Pancreas (tissue), 10 donors: ENCODE measurements around the gene FRMD4A. TPM values are rescaled to one million over a fixed set of nuclear protein-coding genes. Genes with fewer than 3 reads are reported as not detected.

ENCODE experiments used
- ATAC-seq, 4 donors: fragments of 200-7000 bp; cut with Tn5 transposase; one replicate each; pipeline versions ENCODE4 v1.8.0 to v1.9.1; 2020; ENCODE audit warnings: mild to moderate bottlenecking in 4 of 4, moderate library complexity in 4 of 4
- DNase-seq, 6 donors: peaks; one replicate each; pipeline ENCODE4 v3.0.0-alpha.2; 2020
- FAIRE-seq: peaks from 2 replicates; lab custom pipeline; 2012; peaks lifted over from hg19 to GRCh38; lab: Jason Lieb, UNC
- H3K27ac ChIP-seq, 4 donors: fragments of 200-600 bp; sonication (generic); 1 replicate in 3 of 4; 2 replicates in 1 of 4; pipeline versions ENCODE4 v1.5.0 to v1.8.0; 2020
- H3K27me3 ChIP-seq, 4 donors: fragments of 200-600 bp; one replicate each; pipeline ENCODE4 v1.8.0; 2021
- H3K36me3 ChIP-seq, 3 donors: fragments of 200-600 bp; sonication (generic) in 1 of 3; one replicate each; pipeline versions ENCODE4 v1.5.0 to v1.8.0; 2020 to 2021
- H3K4me1 ChIP-seq, 3 donors: fragments of 200-600 bp; one replicate each; pipeline ENCODE4 v1.8.0; 2021
- H3K4me3 ChIP-seq, 4 donors: fragments of 200-600 bp; sonication (generic) in 2 of 4; one replicate each; pipeline versions ENCODE4 v1.5.0 to v1.8.0; 2020 to 2021
- H3K9me3 ChIP-seq, 4 donors: fragments of 200-600 bp; one replicate each; pipeline ENCODE4 v1.8.0; 2021
- WGBS, 2 donors: extraction: QIAGEN DNeasy Blood & Tissue Kit; methylation state at CpG; one replicate each; pipeline ENCODE4 v1.1.7; 2013; 5-methylcytosine and 5-hydroxymethylcytosine counted together
- intact Hi-C, 3 donors: fragments of 100-400 bp; cut with DNase I; formaldehyde crosslinking; loops; one replicate each; pipeline versions ENCODE4 v1.11.1 to v1.14.2; 2022
- polyA plus RNA-seq, 2 donors: library from polyadenylated mRNA; stranded (reverse); fragments of 200-250 nt; gene quantifications; one replicate each; pipeline ENCODE4 v1.2.3, GENCODE V29; 2013
- total RNA-seq, 6 donors: library from RNA; stranded (reverse); fragmentation: NEBNext Ultra II Directional in 4 of 6; extraction: Animal tissue kit (Norgen Biotek cat#: 25700) in 4 of 6; gene quantifications; one replicate each; pipeline versions ENCODE4 v1.2.1 to v1.2.4, GENCODE V29; 2021 to 2023
- TF ChIP-seq, protein P1 (sequence below), 4 donors: fragments of 200-600 bp; sonication (generic) in 3 of 4; IDR thresholded peaks; one replicate each; pipeline versions ENCODE4 v1.5.0 to v1.8.0; 2021; ENCODE audit warnings: antibody characterized with exemption in 4 of 4
- donor health status: healthy with polysubstance abuse.
- donor health status: DM: no; HTN: no; CAD: no; lungs with moderate emphysema.
- donor health status: DM: no; HTN: no; CAD: no.
- donor health status: control.
- donor health status: control.
- donor health status: Bipolar disorder and iron deficiency.
- donor health status: DM: yes; HTN: yes; CAD: no.
- donor health status: DM: no; HTN: no; CAD: no.
- donor health status: DM: no; HTN: no; CAD: no.
- donor health status: DM: yes; HTN: yes; CAD: no.

The FRMD4A gene
- total and polyA plus RNA-seq, 8 donors, result 13.5 to 27.5 (median 18.7) TPM

GRCh38 chr10:14198078-14198477 is 132.6 kb downstream of the FRMD4A start:
- Histone ChIP-seq H3K27ac (no peak overlapping the region), H3K27me3 (no peaks in the 10 kb centered on the region), H3K9me3 (no peaks in the 10 kb centered on the region), H3K4me3 (no peak overlapping the region), H3K36me3 (no peaks in the 10 kb centered on the region), H3K4me1 (peaks cover 4 to 6% (median 4%) of the 10 kb centered on the region in 3 donors)
- DNase-seq, result no peak
- TF ChIP-seq, protein P1, sequence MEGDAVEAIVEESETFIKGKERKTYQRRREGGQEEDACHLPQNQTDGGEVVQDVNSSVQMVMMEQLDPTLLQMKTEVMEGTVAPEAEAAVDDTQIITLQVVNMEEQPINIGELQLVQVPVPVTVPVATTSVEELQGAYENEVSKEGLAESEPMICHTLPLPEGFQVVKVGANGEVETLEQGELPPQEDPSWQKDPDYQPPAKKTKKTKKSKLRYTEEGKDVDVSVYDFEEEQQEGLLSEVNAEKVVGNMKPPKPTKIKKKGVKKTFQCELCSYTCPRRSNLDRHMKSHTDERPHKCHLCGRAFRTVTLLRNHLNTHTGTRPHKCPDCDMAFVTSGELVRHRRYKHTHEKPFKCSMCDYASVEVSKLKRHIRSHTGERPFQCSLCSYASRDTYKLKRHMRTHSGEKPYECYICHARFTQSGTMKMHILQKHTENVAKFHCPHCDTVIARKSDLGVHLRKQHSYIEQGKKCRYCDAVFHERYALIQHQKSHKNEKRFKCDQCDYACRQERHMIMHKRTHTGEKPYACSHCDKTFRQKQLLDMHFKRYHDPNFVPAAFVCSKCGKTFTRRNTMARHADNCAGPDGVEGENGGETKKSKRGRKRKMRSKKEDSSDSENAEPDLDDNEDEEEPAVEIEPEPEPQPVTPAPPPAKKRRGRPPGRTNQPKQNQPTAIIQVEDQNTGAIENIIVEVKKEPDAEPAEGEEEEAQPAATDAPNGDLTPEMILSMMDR (IDR thresholded peaks at IDR 0.05), result no peak
- FAIRE-seq, result no peak
- intact Hi-C loops, result loop anchor here in 2 of 3 donors (5.0 to 10.0 kb wide), 3 partner anchors 127 to 279 kb away; no protein-coding TSS in a partner anchor
- 89 to 92% methylated on average over 9 of the region's 9 CpGs for WGBS, 2 donors
- ATAC-seq, result no peak

GRCh38 chr10:14196113-14196512 is 134.6 kb downstream of the FRMD4A start:
- ATAC-seq (peak in 3 of 4 donors; percentile 35 to 83 (median 64)), FAIRE-seq (no peak), DNase-seq (peak in 1 of 6 donors; percentile 25)
- H3K4me3 ChIP-seq, result no peak overlapping the region
- no peaks in the 10 kb centered on the region for H3K27me3 ChIP-seq
- no peaks in the 10 kb centered on the region for H3K36me3 ChIP-seq
- intact Hi-C loops, result loop anchor here in 2 of 3 donors (5.0 to 10.0 kb wide), 3 partner anchors 129 to 281 kb away; no protein-coding TSS in a partner anchor
- H3K9me3 ChIP-seq, result no peaks in the 10 kb centered on the region
- H3K27ac ChIP-seq, result no peak overlapping the region
- TF ChIP-seq, protein P1 (IDR thresholded peaks at IDR 0.05), result no peak
- peaks cover 4 to 6% (median 4%) of the 10 kb centered on the region in 3 donors for H3K4me1 ChIP-seq

- TF ChIP-seq, protein P1 (IDR thresholded peaks at IDR 0.05), result no peak
- Histone ChIP-seq H3K36me3 (no peaks in the 10 kb centered on the region), H3K4me1 (peaks cover 4 to 6% (median 4%) of the 10 kb centered on the region in 3 donors), H3K27ac (no peak overlapping the region), H3K4me3 (no peak overlapping the region), H3K27me3 (no peaks in the 10 kb centered on the region), H3K9me3 (no peaks in the 10 kb centered on the region)
- ATAC-seq (no peak), DNase-seq (no peak), FAIRE-seq (no peak)
- intact Hi-C loops, result loop anchor here in 2 of 3 donors (5.0 to 10.0 kb wide), 3 partner anchors 129 to 282 kb away; no protein-coding TSS in a partner anchor
- WGBS, 2 donors, result 83 to 94% methylated on average over 6 of the region's 6 CpGs
Observed at GRCh38 chr10:14195433-14195832, 135.3 kb downstream of the FRMD4A start.

- no peak overlapping the region for H3K27ac ChIP-seq
- FAIRE-seq (no peak), ATAC-seq (no peak), DNase-seq (no peak)
- intact Hi-C loops, result loop anchor here in 2 of 3 donors (10.0 kb wide), 2 partner anchors 132 to 282 kb away; no protein-coding TSS in a partner anchor
- TF ChIP-seq, protein P1 (IDR thresholded peaks at IDR 0.05), result no peak
- H3K27me3 ChIP-seq, result no peaks in the 10 kb centered on the region
- WGBS, 2 donors, result 51 to 63% methylated on average over 2 of the region's 2 CpGs
- no peaks in the 10 kb centered on the region for H3K9me3 ChIP-seq
- H3K36me3 ChIP-seq, result no peaks in the 10 kb centered on the region
- H3K4me3 ChIP-seq, result no peak overlapping the region
- H3K4me1 ChIP-seq, result peaks cover 4 to 6% (median 4%) of the 10 kb centered on the region in 3 donors
Observed at GRCh38 chr10:14192746-14193145, 138.0 kb downstream of the FRMD4A start.

DNA sequence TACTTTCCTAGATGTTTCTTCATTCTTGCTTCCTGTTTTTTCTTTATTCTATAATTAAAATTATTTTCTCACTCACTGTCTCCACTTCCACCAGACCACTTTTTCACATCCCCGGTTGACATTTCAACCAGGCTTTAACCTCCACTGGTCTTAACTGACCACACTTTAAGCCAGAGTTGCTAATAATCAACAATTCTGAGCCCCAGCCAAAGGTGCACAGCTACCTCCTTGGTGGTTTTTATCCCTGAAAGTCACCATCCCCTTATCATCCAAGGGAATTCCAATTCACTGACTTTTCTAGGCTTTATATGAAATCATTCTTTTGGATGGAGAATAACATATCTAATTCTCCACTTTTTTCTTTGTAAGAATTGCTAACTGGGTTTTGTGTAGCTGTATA is 138.9 kb downstream of the FRMD4A start:
- no peaks in the 10 kb centered on the region for H3K9me3 ChIP-seq
- WGBS, 2 donors, result 50 to 56% methylated on average over 1 of the region's 1 CpG
- H3K4me3 ChIP-seq, result no peak overlapping the region
- no peaks in the 10 kb centered on the region for H3K36me3 ChIP-seq
- FAIRE-seq (no peak), ATAC-seq (no peak), DNase-seq (no peak)
- peaks cover 4 to 6% (median 4%) of the 10 kb centered on the region in 3 donors for H3K4me1 ChIP-seq
- H3K27me3 ChIP-seq, result no peaks in the 10 kb centered on the region
- intact Hi-C loops, result loop anchor here in 2 of 3 donors (10.0 kb wide), 2 partner anchors 133 to 283 kb away; no protein-coding TSS in a partner anchor
- H3K27ac ChIP-seq, result no peak overlapping the region
- TF ChIP-seq, protein P1 (IDR thresholded peaks at IDR 0.05), result no peak
